ENCODE measurements around the gene ANGPTL5.
"Not testable (repeated sequence)": the region's sequence is repeated elsewhere in the genome, so short reads cannot be mapped to it uniquely, and the experiment has no call there.

Gene ANGPTL5

DNA sequence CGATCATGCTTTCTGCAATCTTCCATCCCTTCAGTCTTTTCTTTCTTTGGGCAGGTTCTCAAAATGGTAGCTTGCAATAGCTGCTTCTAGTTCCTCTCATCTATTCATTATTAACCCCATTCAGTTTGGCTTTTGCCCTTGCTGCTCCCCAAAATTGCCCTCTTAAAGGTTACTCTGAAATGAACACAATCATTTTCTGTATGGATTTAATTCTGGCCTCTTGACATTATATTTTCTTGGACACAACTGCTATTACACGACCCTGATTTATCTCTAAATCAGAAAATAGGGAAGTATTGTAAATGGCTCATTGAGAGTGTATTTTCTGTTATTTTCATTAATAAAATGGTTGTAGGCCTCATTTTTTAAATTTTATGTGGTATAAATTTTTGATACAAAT, at the start of gene ANGPTL5:
Gene ANGPTL5 (minus strand): TSS at position 101 of the 400 bp plus-strand sequence. CDS start 8,613 bp downstream, outside the sequence.
- Histone ChIP-seq H3K4me1 (ENCODE audit: control insufficient read depth, insufficient read depth, low read length, unreplicated experiment) (peaks cover 28% of the 10 kb centered on the region), H3K79me2 (ENCODE audit: control insufficient read depth, insufficient read depth, low read length, unreplicated experiment) (no peaks in the 10 kb centered on the region), H3K36me3 (ENCODE audit: insufficient read depth, low read length) (no peaks in the 10 kb centered on the region), H2AFZ (ENCODE audit: low read length, unreplicated experiment) (peak within 1 kb of the TSS; percentile 43), H3K27me3 (ENCODE audit: insufficient read depth, low read length) (no peaks in the 10 kb centered on the region), H3K27ac (ENCODE audit: low read depth, low read length) (peak within 1 kb of the TSS; percentile 97), H3K4me3 (ENCODE audit: low read depth, low read length) (peak within 1 kb of the TSS; percentile 87)

DNA sequence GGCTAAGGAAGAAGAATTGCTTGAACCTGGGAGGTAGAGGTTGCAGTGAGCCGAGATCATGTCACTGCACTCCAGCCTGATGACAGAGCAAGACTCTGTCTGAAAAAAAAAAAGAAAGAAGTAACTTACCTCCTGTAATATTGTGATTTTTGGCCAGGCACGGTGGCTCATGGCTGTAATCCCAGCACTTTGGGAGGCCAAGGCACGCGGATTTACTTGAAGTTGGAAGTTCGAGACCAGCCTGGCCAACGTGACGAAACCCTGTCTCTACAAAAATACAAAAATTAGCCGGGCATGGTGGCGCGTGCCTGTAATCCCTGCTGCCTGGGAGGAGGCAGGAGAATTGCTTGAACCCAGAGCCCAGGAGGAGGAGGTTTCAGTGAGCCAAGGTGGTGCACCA, 47.9 kb upstream of the ANGPTL5 start:
- not testable (repeated sequence) for H3K4me1 ChIP-seq (ENCODE audit: control insufficient read depth, insufficient read depth, low read length, unreplicated experiment); H3K79me2 ChIP-seq (ENCODE audit: control insufficient read depth, insufficient read depth, low read length, unreplicated experiment); H3K4me3 ChIP-seq (ENCODE audit: low read depth, low read length); H2AFZ ChIP-seq (ENCODE audit: low read length, unreplicated experiment); H3K27ac ChIP-seq (ENCODE audit: low read depth, low read length); H3K27me3 ChIP-seq (ENCODE audit: insufficient read depth, low read length); H3K36me3 ChIP-seq (ENCODE audit: insufficient read depth, low read length)

DNA sequence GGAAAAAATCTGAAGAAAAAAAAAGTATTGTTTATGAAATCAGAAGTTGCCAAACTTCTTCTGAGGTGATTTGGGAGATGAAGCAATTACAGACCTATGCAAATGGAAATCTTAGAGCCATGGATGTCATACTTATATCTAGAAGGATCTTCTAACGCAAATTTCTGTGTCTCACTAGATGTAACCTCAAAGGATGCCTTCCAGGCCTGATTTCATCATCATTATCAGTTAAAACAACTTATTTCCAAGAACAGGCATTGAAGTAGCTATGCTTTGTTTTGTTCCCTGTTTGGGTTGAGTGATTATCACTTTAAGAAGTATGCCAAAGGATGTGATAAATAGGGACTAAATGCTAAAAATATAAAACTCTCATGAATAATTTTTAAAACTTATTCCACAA, 43.9 kb upstream of the ANGPTL5 start:
- H3K4me3 ChIP-seq (ENCODE audit: low read depth, low read length): no peak overlapping the region
- H3K79me2 ChIP-seq (ENCODE audit: control insufficient read depth, insufficient read depth, low read length, unreplicated experiment): no peaks in the 10 kb centered on the region
- no peak overlapping the region for H2AFZ ChIP-seq (ENCODE audit: low read length, unreplicated experiment)
- no peak overlapping the region for H3K27ac ChIP-seq (ENCODE audit: low read depth, low read length)
- H3K27me3 ChIP-seq (ENCODE audit: insufficient read depth, low read length): no peaks in the 10 kb centered on the region
- no peaks in the 10 kb centered on the region for H3K4me1 ChIP-seq (ENCODE audit: control insufficient read depth, insufficient read depth, low read length, unreplicated experiment)
- peaks cover 3% of the 10 kb centered on the region; the same call in 1 of the 2 replicates for H3K36me3 ChIP-seq (ENCODE audit: insufficient read depth, low read length)

DNA sequence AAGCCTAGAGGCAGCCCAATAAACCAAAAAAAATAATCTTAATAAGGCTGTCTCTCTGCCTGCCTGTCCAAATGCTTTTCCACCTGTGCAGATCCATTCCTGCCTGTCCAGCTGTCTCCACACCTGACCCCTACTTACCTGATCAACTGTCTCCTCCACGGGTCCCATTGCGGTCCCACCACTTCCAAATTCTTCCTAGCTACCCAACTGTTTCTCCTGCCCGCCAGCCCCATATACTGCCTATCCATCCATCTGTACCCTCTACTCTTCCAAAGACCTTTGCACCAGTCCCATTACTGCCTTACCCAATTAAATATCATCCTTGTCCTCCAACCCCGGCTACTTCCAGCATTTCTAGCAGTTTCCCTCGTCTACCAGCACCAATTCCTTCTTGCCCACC, 39.4 kb upstream of the ANGPTL5 start:
- H3K4me1 ChIP-seq (ENCODE audit: control insufficient read depth, insufficient read depth, low read length, unreplicated experiment): no peaks in the 10 kb centered on the region
- no peak overlapping the region for H2AFZ ChIP-seq (ENCODE audit: low read length, unreplicated experiment)
- peaks cover 3% of the 10 kb centered on the region; the same call in 1 of the 2 replicates for H3K36me3 ChIP-seq (ENCODE audit: insufficient read depth, low read length)
- H3K27ac ChIP-seq (ENCODE audit: low read depth, low read length): no peak overlapping the region
- H3K4me3 ChIP-seq (ENCODE audit: low read depth, low read length): no peak overlapping the region
- H3K79me2 ChIP-seq (ENCODE audit: control insufficient read depth, insufficient read depth, low read length, unreplicated experiment): no peaks in the 10 kb centered on the region
- no peaks in the 10 kb centered on the region for H3K27me3 ChIP-seq (ENCODE audit: insufficient read depth, low read length)

DNA sequence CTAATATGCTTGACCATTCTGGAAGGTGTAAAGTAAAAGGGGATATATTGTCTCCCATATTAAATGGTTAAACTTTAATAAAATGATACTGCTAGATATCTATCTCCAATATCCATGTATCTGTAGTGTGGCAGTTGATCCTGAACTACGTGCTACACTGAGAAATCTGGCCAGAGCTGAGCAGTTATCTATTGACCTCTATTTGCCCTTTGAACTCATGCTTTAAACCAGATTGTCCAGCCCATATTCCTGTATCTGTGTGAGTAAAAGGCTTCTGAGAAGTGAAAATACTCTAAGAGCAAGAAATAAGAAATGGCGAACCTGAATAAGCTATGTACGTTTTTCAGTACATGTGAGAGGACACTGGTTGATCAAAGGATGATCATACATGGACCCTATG, 39.0 kb upstream of the ANGPTL5 start:
- H3K79me2 ChIP-seq (ENCODE audit: control insufficient read depth, insufficient read depth, low read length, unreplicated experiment): no peaks in the 10 kb centered on the region
- no peak overlapping the region for H2AFZ ChIP-seq (ENCODE audit: low read length, unreplicated experiment)
- H3K27me3 ChIP-seq (ENCODE audit: insufficient read depth, low read length): no peaks in the 10 kb centered on the region
- peaks cover 3% of the 10 kb centered on the region; the same call in 1 of the 2 replicates for H3K36me3 ChIP-seq (ENCODE audit: insufficient read depth, low read length)
- H3K27ac ChIP-seq (ENCODE audit: low read depth, low read length): no peak overlapping the region
- H3K4me3 ChIP-seq (ENCODE audit: low read depth, low read length): no peak overlapping the region
- no peaks in the 10 kb centered on the region for H3K4me1 ChIP-seq (ENCODE audit: control insufficient read depth, insufficient read depth, low read length, unreplicated experiment)

DNA sequence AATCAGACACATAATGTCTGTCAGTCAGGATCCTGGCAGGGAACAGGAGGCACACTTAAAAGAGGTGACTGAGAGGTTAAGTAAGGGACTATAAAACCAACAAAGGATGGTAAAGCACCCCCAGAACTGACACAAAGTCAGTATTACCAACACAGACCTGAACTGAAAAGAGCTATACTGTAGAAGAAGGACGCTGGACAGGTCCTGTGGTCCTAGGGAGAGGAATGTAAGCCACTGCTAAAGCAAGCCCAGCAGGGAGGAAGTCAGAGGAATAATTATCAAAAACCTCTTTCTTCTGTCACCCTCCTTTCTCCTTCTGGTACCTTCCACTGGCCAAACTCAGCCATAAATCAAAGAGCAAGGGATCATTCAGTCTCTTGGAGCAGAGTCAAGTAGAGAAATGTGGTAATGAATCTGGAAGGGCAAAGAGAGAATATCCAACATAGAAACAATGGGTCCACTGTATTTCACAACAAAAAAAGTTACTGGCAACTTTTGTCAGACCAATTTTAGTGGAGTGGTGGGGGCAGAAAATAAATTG, 33.4 kb upstream of the ANGPTL5 start:
- H3K27ac ChIP-seq (ENCODE audit: low read depth, low read length): no peak overlapping the region
- H3K4me1 ChIP-seq (ENCODE audit: control insufficient read depth, insufficient read depth, low read length, unreplicated experiment): no peaks in the 10 kb centered on the region
- no peak overlapping the region for H3K4me3 ChIP-seq (ENCODE audit: low read depth, low read length)
- H3K27me3 ChIP-seq (ENCODE audit: insufficient read depth, low read length): no peaks in the 10 kb centered on the region
- 0 out of 2 replicates have a peak, but pooled peaks cover 2% of the 10 kb centered on the region for H3K36me3 ChIP-seq (ENCODE audit: insufficient read depth, low read length)
- H3K79me2 ChIP-seq (ENCODE audit: control insufficient read depth, insufficient read depth, low read length, unreplicated experiment): no peaks in the 10 kb centered on the region
- no peak overlapping the region for H2AFZ ChIP-seq (ENCODE audit: low read length, unreplicated experiment)

DNA sequence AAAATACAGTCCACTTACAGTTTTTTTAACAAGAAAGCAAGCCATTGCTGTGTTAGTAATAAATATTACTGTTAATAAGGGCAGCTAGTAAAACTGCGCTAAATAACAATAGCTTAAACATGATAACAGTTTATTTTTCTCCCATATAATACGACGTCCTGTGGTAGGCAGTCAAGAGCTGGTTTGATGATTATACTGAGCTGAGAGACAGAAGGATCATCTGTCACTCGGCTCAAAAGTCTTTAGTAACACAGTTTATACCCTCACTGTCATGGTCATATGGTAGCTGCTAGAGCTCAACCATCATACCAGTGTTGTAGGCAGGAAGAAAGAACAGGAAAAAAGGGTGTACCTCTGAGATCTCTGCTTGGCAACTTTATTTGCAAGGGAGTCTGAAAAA, 29.1 kb upstream of the ANGPTL5 start:
- Histone ChIP-seq H3K36me3 (ENCODE audit: insufficient read depth, low read length) (0 out of 2 replicates have a peak, but pooled peaks cover 2% of the 10 kb centered on the region), H2AFZ (ENCODE audit: low read length, unreplicated experiment) (no peak overlapping the region), H3K27ac (ENCODE audit: low read depth, low read length) (no peak overlapping the region), H3K4me1 (ENCODE audit: control insufficient read depth, insufficient read depth, low read length, unreplicated experiment) (no peaks in the 10 kb centered on the region), H3K27me3 (ENCODE audit: insufficient read depth, low read length) (no peaks in the 10 kb centered on the region), H3K4me3 (ENCODE audit: low read depth, low read length) (no peak overlapping the region), H3K79me2 (ENCODE audit: control insufficient read depth, insufficient read depth, low read length, unreplicated experiment) (no peaks in the 10 kb centered on the region)

DNA sequence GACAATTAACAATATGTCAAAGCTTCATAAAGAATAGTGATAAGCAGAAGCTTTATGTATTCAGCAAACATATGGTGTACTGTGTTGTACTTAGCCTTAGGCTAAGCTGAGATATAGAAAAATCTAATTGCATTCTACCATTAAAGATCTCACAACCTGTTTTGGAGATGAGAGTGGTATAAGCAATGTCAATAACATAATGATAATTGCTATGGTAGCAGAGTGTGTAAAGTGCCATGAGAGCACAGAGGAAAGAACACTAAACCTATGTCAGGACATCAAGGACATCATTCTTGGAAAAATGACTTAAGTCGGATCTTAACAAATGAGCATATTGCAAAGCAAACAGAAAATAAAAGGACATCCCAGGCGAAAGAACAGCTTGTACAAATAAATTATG, 28.6 kb upstream of the ANGPTL5 start:
- Histone ChIP-seq H2AFZ (ENCODE audit: low read length, unreplicated experiment) (no peak overlapping the region), H3K4me3 (ENCODE audit: low read depth, low read length) (no peak overlapping the region), H3K27me3 (ENCODE audit: insufficient read depth, low read length) (no peaks in the 10 kb centered on the region), H3K79me2 (ENCODE audit: control insufficient read depth, insufficient read depth, low read length, unreplicated experiment) (no peaks in the 10 kb centered on the region), H3K4me1 (ENCODE audit: control insufficient read depth, insufficient read depth, low read length, unreplicated experiment) (no peaks in the 10 kb centered on the region), H3K36me3 (ENCODE audit: insufficient read depth, low read length) (0 out of 2 replicates have a peak, but pooled peaks cover 2% of the 10 kb centered on the region), H3K27ac (ENCODE audit: low read depth, low read length) (no peak overlapping the region)

DNA sequence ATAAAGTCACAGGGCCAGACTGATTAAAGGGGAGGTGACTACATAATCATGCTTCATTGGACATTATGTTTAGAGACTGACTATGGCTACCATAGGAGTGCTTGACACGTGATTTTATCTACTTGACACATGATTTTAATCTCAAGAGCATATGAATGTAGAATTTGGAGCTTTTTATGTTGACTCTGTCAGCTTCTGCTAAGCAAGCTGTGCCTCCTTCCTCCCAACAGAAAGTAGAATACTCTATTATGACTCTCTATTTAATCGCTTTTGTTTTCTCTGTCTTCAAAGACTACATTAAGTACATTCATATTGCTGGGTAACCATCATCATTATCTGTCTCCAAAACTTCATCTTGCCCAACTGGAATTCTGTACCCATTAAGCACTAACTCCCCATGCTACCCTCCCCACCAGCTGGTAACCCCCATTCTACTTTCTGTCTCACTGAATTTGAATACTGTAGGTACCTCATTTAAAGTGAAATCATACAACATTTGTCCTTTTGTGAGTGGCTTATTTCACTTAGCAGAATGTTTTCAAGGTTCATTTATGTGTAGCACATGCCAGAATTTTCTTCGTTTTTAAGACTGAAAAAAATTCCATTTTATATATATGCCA, 24.7 kb upstream of the ANGPTL5 start:
- Histone ChIP-seq H3K79me2 (ENCODE audit: control insufficient read depth, insufficient read depth, low read length, unreplicated experiment) (no peaks in the 10 kb centered on the region), H3K4me1 (ENCODE audit: control insufficient read depth, insufficient read depth, low read length, unreplicated experiment) (no peaks in the 10 kb centered on the region), H3K27me3 (ENCODE audit: insufficient read depth, low read length) (no peaks in the 10 kb centered on the region), H2AFZ (ENCODE audit: low read length, unreplicated experiment) (no peak overlapping the region), H3K36me3 (ENCODE audit: insufficient read depth, low read length) (no peaks in the 10 kb centered on the region), H3K4me3 (ENCODE audit: low read depth, low read length) (no peak overlapping the region), H3K27ac (ENCODE audit: low read depth, low read length) (no peak overlapping the region)

DNA sequence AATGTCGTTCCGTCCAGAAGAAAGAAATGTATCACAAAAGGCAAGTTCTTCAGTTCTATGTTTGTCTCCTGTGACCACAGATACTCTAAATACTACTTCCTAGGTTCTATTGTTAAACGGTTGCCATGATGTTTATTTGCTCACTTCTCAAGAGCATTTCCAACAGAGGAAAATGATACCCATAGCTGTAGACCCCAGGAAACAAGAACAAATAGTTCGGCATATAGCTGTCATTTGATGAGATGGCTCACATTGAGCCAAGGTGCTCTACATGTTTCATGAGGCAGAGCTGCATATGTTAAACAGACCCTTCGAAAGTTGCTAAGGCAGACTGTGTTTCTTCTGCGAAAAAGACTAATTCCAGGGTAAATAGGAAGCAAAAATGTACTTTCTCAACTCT, 15.4 kb upstream of the ANGPTL5 start:
- no peaks in the 10 kb centered on the region for H3K27me3 ChIP-seq (ENCODE audit: insufficient read depth, low read length)
- H2AFZ ChIP-seq (ENCODE audit: low read length, unreplicated experiment): no peak overlapping the region
- H3K79me2 ChIP-seq (ENCODE audit: control insufficient read depth, insufficient read depth, low read length, unreplicated experiment): no peaks in the 10 kb centered on the region
- H3K4me3 ChIP-seq (ENCODE audit: low read depth, low read length): no peak overlapping the region
- no peak overlapping the region for H3K27ac ChIP-seq (ENCODE audit: low read depth, low read length)
- no peaks in the 10 kb centered on the region for H3K4me1 ChIP-seq (ENCODE audit: control insufficient read depth, insufficient read depth, low read length, unreplicated experiment)
- no peaks in the 10 kb centered on the region for H3K36me3 ChIP-seq (ENCODE audit: insufficient read depth, low read length)

DNA sequence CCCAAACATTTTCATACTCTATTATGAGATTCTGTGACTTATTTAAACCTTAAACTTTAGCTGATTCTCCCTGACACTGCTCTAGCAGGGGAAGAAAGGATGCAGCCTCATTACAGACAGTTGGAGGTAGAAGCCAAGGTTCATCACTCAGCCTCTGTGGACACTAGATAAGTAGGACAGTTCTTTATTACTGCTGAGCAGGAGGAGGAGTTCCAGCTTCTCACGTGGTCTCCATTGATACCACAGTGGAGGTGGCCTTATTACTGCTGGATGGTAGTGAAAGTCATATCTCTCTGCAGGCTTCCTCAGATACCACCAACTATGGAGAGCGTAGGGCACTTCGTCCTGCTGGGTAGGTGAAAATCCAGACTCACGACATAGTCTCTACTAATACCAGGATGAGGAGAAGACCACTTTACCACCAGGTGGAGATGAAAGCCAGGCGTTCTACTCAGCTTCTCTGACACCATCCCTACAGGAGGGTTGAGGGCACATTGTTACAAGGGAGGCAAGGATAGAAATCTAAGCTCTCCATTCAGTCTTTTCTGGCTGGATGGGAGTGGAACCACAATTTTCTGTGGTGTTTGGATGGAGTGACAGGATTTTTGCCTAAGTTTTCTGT, 13.1 kb upstream of the ANGPTL5 start:
- Histone ChIP-seq H3K27me3 (ENCODE audit: insufficient read depth, low read length) (no peaks in the 10 kb centered on the region), H3K79me2 (ENCODE audit: control insufficient read depth, insufficient read depth, low read length, unreplicated experiment) (no peaks in the 10 kb centered on the region), H3K36me3 (ENCODE audit: insufficient read depth, low read length) (no peaks in the 10 kb centered on the region), H3K27ac (ENCODE audit: low read depth, low read length) (no peak overlapping the region), H3K4me1 (ENCODE audit: control insufficient read depth, insufficient read depth, low read length, unreplicated experiment) (no peaks in the 10 kb centered on the region), H2AFZ (ENCODE audit: low read length, unreplicated experiment) (no peak overlapping the region), H3K4me3 (ENCODE audit: low read depth, low read length) (no peak overlapping the region)
